Activated naive CD4-positive, alpha-beta T cell treated with anti-CD3 and anti-CD28 coated beads for 36 hours (primary cell): ENCODE measurements around the gene NCKAP1. TPM values are rescaled to one million over a fixed set of nuclear protein-coding genes. Genes with fewer than 3 reads are reported as not detected.
"Not testable (repeated sequence)": the region's sequence is repeated elsewhere in the genome, so short reads cannot be mapped to it uniquely, and the experiment has no call there.

Experiments used
- CTCF ChIA-PET: fragments of 350-600 bp; sonication (Branson Sonifier 250); formaldehyde crosslinking; loops from one replicate; lab custom pipeline; 2021; ENCODE audit warnings: antibody characterized with exemption; lab: Charles Lee
- DNase-seq: peaks from one replicate; pipeline ENCODE4 v3.0.0-alpha.2; 2020
- H3K27ac Mint-ChIP-seq: one replicate; pipeline ENCODE4 v1.8.0; 2021; ENCODE audit warnings: mild to moderate bottlenecking, mixed read lengths
- H3K27me3 Mint-ChIP-seq: one replicate; pipeline ENCODE4 v1.8.0; 2021; ENCODE audit warnings: low read depth, mixed read lengths
- H3K36me3 Mint-ChIP-seq: one replicate; pipeline ENCODE4 v1.8.0; 2021; ENCODE audit warnings: low read depth, mixed read lengths
- H3K4me1 Mint-ChIP-seq: one replicate; pipeline ENCODE4 v1.8.0; 2021; ENCODE audit warnings: low read depth, mixed read lengths
- H3K4me3 Mint-ChIP-seq: one replicate; pipeline ENCODE4 v1.8.0; 2021; ENCODE audit warnings: mild to moderate bottlenecking, moderate library complexity, mixed read lengths
- H3K9me3 Mint-ChIP-seq: one replicate; pipeline ENCODE4 v1.8.0; 2021; ENCODE audit warnings: mixed read lengths
- intact Hi-C: fragments of 100-400 bp; cut with micrococcal nuclease; formaldehyde crosslinking; loops from one replicate; pipeline ENCODE4 v1.15.1; 2023
- total RNA-seq, 2 experiments: library from RNA; stranded (reverse); gene quantifications; one replicate each; pipeline ENCODE4 v1.2.3, GENCODE V29; 2021

Gene NCKAP1
- total RNA-seq, 2 experiments from 2014 or later: 10.6 to 11.9 TPM

DNA sequence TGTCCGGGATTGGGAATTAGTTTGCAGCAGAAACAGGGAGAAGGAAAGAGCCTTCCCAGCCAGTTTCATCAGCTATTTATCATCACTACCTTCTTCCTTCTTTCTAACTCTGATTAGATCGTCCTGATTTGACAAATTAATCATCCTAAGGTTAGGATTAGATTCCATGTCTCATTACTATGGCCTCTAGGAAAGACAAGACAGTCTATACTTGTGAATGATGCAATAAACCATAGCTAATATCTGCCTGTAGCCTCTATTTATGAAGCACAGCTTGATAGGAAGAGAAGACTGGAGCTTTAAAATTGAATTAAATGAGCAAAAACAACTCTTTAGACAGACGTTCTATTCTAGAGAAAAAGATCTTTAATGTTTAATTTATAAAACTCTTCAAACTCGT lies 146.6 kb downstream of the NCKAP1 start:
- no peak for DNase-seq
- no peaks in the 10 kb centered on the region for H3K9me3 Mint-ChIP-seq
- no peaks in the 10 kb centered on the region for H3K36me3 Mint-ChIP-seq
- H3K4me1 Mint-ChIP-seq: no peaks in the 10 kb centered on the region
- intact Hi-C loops: no loop called here
- CTCF ChIA-PET: no interaction called here
- peaks cover 2% of the 10 kb centered on the region for H3K27me3 Mint-ChIP-seq
- H3K4me3 Mint-ChIP-seq: no peak overlapping the region
- H3K27ac Mint-ChIP-seq: no peak overlapping the region

DNA sequence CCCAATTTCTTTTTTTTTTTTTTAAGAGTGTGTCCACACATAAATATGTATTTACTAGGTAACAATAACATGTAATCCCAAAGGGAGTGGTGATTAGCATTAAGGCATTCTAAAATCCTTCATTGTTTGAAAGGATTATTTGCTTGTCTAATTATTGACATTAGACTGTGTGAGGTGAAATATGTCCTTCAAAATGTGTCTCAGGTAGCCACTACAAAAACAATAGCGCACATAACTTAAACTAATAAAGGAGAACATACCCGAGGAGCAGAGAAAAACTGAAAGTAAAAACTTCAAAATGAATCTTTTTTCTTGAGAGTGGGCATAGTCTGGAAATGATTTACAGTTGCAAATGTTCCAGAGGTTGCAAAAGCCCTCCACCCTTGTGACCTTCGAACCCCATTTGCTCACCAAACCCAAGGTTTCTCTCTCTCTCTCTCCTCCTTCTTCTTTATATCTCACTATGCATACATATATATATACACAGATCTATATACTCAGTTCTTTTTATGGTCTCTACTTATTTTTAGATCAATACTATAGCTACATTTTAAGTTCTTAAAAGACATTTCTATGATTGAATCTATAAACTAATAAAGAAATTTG lies 147.4 kb downstream of the NCKAP1 start:
- H3K4me3 Mint-ChIP-seq: no peak overlapping the region

DNA sequence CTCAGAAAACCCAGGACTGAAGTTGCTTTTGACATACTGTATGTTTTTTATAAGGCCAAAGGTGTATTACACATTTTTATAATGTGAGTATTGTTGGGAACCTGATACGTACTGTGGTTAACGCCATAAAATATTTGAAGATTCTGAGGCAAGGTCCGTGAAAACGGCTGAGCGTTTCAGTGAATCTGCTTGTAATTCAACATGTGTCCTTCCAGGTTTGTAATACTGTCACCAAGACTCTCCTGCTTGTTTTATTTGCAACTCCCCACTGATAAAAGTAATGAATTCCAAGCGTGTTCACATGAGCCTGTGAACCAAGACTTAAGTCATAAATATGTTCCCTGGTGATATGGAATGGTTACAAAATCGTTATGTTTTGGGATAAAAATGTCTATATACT lies 148.0 kb downstream of the NCKAP1 start:
- no peaks in the 10 kb centered on the region for H3K9me3 Mint-ChIP-seq
- no peaks in the 10 kb centered on the region for H3K36me3 Mint-ChIP-seq
- no peaks in the 10 kb centered on the region for H3K4me1 Mint-ChIP-seq
- CTCF ChIA-PET: no interaction called here
- no peak for DNase-seq
- no peak overlapping the region for H3K27ac Mint-ChIP-seq
- H3K4me3 Mint-ChIP-seq: no peak overlapping the region
- intact Hi-C loops: no loop called here
- peaks cover 4% of the 10 kb centered on the region for H3K27me3 Mint-ChIP-seq

More for the DNA sequence above, 147.4 kb downstream of the NCKAP1 start:
- CTCF ChIA-PET: no interaction called here
- Mint-ChIP-seq H3K27ac (no peak overlapping the region), H3K36me3 (no peaks in the 10 kb centered on the region), H3K27me3 (peaks cover 2% of the 10 kb centered on the region), H3K9me3 (no peaks in the 10 kb centered on the region), H3K4me1 (no peaks in the 10 kb centered on the region)
- intact Hi-C loops: no loop called here
- no peak for DNase-seq

DNA sequence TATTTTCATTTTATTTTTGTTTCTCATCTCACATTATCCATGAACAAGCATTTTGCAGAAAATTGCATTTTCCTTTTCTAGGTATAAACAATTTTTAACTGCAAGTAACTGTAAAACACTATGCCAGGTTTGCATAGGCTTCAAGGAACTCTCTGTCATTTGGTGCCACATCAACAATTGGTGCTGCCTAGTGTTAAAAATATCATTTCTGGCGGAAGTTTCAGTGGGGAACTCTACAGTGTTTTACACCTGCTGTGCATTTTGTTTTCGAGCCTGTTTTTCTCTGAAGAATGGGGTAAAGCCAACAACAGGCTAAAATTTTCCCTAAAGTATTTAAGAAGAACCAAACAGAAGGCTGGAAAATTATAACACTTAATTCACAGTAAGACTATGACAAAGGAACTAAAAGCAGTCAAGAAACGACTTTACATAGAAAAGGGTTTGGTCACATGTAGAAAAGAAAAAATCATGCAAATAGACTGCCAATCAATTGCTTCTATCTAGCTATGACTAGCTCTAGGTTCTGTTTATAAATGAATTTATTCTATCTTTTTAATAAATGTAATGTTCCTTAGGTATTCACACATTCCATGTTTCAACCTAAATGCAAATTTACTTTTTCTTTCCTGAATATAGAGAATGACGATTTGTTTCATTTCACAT lies 150.4 kb downstream of the NCKAP1 start:
- Mint-ChIP-seq H3K4me3 (no peak overlapping the region), H3K27ac (no peak overlapping the region), H3K36me3 (no peaks in the 10 kb centered on the region), H3K4me1 (no peaks in the 10 kb centered on the region), H3K9me3 (no peaks in the 10 kb centered on the region), H3K27me3 (peaks cover 4% of the 10 kb centered on the region)
- CTCF ChIA-PET: no interaction called here
- intact Hi-C loops: no loop called here
- no peak for DNase-seq

DNA sequence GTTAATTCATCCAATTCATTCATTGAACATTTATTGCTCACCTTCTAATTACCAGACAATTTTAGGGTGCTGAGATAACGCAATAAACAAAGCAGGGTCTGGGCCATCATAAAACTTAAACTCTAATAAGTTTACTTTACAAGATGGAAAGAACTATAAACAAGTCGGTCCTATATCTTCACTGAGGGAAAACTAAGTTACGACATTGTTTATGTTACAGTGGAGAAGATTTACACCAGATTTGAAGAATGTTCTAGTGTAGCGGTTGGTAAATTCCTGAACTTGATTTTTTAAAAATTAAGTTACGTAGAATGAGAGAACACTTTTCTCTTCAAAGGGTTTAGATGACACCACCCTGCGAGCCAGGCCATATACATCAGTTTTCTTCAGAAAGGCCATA lies 151.2 kb downstream of the NCKAP1 start:
- intact Hi-C loops: no loop called here
- Mint-ChIP-seq H3K4me1 (no peaks in the 10 kb centered on the region), H3K9me3 (no peaks in the 10 kb centered on the region), H3K36me3 (no peaks in the 10 kb centered on the region), H3K27me3 (peaks cover 4% of the 10 kb centered on the region), H3K27ac (no peak overlapping the region), H3K4me3 (no peak overlapping the region)
- DNase-seq: no peak
- CTCF ChIA-PET: no interaction called here

DNA sequence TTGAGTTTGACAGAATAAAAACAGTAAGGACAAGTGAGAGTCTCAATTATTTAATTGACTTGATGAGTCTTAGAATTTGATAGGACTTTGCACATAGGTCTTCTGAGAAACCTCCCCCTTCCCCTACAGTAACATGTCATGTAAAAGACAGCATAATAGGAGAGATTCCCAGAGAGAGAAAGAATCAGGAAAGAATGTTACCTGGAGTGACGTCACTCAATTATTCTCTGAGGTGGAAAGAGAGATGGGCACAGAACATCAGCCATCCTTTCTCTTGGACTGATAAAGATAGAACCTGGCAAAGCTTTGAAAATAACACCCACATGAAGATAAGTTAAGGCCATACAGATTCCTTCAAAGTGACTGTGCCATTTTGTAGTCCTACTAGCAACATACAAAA lies 152.5 kb downstream of the NCKAP1 start:
- no peak overlapping the region for H3K4me3 Mint-ChIP-seq
- H3K27ac Mint-ChIP-seq: no peak overlapping the region
- H3K9me3 Mint-ChIP-seq: no peaks in the 10 kb centered on the region
- H3K36me3 Mint-ChIP-seq: no peaks in the 10 kb centered on the region
- intact Hi-C loops: no loop called here
- DNase-seq: no peak
- H3K27me3 Mint-ChIP-seq: peaks cover 4% of the 10 kb centered on the region
- CTCF ChIA-PET: no interaction called here
- no peaks in the 10 kb centered on the region for H3K4me1 Mint-ChIP-seq

DNA sequence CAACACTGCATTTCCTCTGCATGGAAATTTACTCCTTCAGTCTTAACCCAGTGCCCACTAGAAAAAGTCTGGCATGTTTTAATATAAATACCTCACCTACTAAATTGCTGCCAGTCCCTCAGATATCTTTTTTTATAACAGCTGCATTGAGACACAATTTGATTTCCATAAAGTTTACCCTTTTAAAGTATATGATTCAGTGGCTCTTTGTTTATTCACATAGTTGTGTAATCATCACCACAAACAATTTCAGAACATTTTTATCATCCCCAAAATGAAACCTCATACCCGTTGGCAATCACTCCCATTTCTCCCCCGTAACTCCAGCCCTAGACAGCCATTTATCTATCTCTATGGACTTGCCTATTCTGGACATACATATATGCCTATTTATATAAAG lies 154.8 kb downstream of the NCKAP1 start:
- CTCF ChIA-PET: interaction anchor here (1.1 kb wide), 1 partner anchor 96 kb away, joined by 3 read pairs; no protein-coding TSS in a partner anchor
- H3K27ac Mint-ChIP-seq: no peak overlapping the region

DNA sequence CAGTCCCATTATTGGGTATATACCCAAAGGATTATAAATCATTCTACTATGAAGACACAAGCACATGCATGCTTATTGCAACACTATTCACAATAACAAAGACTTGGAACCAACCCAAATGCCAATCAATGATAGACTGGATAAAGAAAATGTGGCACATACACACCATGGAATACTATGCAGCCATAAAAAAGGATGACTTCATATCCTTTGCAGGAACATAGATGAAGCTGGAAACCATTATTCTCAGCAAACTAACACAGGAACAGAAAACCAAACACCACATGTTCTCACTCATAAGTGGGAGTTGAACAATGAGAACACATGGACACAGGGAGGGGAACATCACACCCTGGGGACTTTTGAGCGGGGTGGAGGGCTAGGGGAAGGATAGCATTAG lies 158.2 kb downstream of the NCKAP1 start:
- DNase-seq, CTCF ChIA-PET, H3K27ac Mint-ChIP-seq: not testable (repeated sequence)

More for the DNA sequence above, 154.8 kb downstream of the NCKAP1 start:
- DNase-seq: no peak
- no peak overlapping the region for H3K4me3 Mint-ChIP-seq
- intact Hi-C loops: no loop called here
- no peaks in the 10 kb centered on the region for H3K4me1 Mint-ChIP-seq
- H3K9me3 Mint-ChIP-seq: peaks cover 12% of the 10 kb centered on the region
- no peaks in the 10 kb centered on the region for H3K36me3 Mint-ChIP-seq
- peaks cover 3% of the 10 kb centered on the region for H3K27me3 Mint-ChIP-seq

DNA sequence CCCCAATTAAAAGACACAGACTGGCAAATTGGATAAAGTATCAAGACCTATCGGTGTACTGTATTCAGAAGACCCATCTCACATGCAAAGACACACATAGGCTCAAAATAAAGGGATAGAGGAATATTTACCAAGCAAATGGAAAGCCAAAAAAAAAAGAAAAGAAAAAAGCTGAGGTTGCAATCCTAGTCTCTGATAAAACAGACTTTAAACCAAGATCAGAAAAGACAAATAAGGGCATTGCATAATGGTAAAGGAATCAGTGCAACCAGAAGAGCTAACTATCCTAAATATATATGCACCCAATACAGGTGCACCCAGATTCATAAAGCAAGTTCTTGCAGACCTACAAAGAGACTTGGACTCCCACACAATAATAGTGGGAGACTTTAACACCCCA lies 161.6 kb downstream of the NCKAP1 start:
- H3K4me1 Mint-ChIP-seq, H3K36me3 Mint-ChIP-seq, intact Hi-C loops, H3K4me3 Mint-ChIP-seq, CTCF ChIA-PET, H3K27ac Mint-ChIP-seq, DNase-seq, H3K27me3 Mint-ChIP-seq: not testable (repeated sequence)
- H3K9me3 Mint-ChIP-seq: peaks cover 24% of the 10 kb centered on the region

More for the DNA sequence above, 158.2 kb downstream of the NCKAP1 start:
- H3K4me3 Mint-ChIP-seq, intact Hi-C loops, H3K27me3 Mint-ChIP-seq, H3K4me1 Mint-ChIP-seq, H3K36me3 Mint-ChIP-seq: not testable (repeated sequence)
- peaks cover 19% of the 10 kb centered on the region for H3K9me3 Mint-ChIP-seq

DNA sequence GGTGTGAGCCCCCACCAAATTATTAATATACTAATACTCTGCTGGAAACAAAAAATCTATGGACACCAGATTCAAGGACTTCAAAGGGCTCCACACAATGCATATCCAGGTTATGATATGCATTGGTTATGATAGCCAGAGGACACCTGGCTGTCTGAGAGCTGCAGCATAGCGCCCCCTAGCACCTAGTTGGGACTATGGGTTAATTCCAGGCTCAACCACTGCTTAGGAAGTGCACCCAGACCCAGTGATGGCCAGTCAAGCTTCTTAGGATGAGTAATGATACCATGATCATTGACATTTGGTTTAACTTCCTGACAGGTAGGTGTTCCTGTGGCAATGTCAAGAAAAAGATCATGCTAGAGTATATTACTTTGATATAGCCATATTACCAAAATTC lies 168.0 kb downstream of the NCKAP1 start:
- H3K27ac Mint-ChIP-seq: no peak overlapping the region
- DNase-seq: peak; percentile 41
- peaks cover 5% of the 10 kb centered on the region for H3K9me3 Mint-ChIP-seq
- no peaks in the 10 kb centered on the region for H3K36me3 Mint-ChIP-seq
- no peak overlapping the region for H3K4me3 Mint-ChIP-seq
- H3K27me3 Mint-ChIP-seq: peaks cover 53% of the 10 kb centered on the region
- intact Hi-C loops: no loop called here
- CTCF ChIA-PET: interaction anchor here (0.6 kb wide), 1 partner anchor 25 kb away, joined by 3 read pairs; no protein-coding TSS in a partner anchor
- H3K4me1 Mint-ChIP-seq: peaks cover 18% of the 10 kb centered on the region

DNA sequence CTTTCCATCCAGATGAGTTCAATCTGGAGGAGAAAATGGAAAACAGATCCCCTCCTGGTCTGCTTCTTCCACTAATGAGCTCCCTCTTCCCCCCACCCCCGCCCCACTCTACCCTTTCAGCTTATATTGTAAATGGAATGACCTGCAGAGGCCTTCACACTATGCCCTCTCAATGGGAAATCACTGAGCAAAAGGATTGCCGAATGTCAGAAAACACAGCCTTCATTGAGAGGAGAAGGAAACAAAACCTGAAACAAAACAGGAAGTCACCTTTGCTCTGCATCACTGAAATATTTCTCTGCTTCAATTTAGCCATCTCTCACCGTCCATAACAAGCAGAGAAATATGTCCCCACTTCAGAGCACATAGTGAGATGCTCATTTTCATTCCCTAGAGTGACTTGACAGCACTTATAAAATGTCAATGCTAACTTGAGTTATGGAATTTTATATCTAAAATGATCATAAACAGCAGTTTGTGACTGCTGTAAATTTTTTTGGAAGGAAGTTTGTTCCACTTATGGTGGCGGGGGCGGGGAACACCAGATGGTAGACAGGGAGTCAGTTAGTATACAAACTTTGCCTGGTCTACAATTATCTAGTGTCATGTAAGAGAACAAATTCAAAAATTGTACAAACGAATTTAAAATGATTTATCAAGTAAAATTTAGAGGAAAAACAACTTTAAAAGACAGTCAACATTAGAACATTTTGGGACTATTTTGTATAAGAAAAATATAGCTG lies 170.0 kb downstream of the NCKAP1 start:
- CTCF ChIA-PET: no interaction called here
- Mint-ChIP-seq H3K36me3 (no peaks in the 10 kb centered on the region), H3K4me1 (peaks cover 18% of the 10 kb centered on the region), H3K27me3 (peaks cover 68% of the 10 kb centered on the region), H3K4me3 (no peak overlapping the region), H3K27ac (no peak overlapping the region), H3K9me3 (no peaks in the 10 kb centered on the region)
- no peak for DNase-seq
- intact Hi-C loops: loop anchor here (5.0 kb wide), 1 partner anchor 201 kb away; no protein-coding TSS in a partner anchor

DNA sequence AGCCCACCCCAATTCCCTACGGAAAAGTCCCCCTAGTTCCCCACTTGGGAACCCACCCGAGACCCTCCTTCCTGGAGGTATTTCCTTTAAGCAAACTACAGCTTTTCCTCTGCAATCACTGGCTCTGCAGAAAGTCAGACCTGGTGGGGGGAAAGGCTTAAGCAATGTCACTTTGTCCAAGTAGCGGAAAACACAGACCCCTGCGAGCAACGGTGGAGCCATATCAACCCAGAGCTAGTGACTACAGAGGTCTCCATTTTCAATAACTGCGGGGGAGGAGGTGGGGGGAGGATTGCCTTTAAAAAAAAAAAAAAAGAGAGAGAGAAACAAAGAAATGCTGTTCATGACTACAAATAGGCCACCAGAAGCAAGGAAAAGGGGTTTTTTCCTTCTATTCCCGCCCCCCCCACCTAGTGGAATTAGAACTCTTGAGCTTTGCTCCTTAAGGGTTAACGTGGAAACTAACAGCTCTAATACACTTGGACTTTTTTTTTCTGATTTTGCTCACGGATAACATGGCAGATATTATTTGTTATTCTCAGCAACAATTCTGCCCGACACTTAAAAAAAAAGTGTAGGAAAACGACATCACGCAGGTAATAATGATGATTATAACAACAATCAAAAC lies 170.7 kb downstream of the NCKAP1 start:
- intact Hi-C loops: loop anchor here (5.0 kb wide), 1 partner anchor 200 kb away; no protein-coding TSS in a partner anchor
- Mint-ChIP-seq H3K36me3 (no peaks in the 10 kb centered on the region), H3K4me1 (peaks cover 18% of the 10 kb centered on the region), H3K4me3 (no peak overlapping the region), H3K9me3 (no peaks in the 10 kb centered on the region), H3K27me3 (peaks cover 69% of the 10 kb centered on the region), H3K27ac (no peak overlapping the region)
- no peak for DNase-seq
- CTCF ChIA-PET: no interaction called here
